Stimulated activated CD4-positive, alpha-beta T cell treated with anti-CD3 and anti-CD28 coated beads, Interleukin-12 subunit alpha, Interleukin-12 subunit beta, amount 100 ng/mL, for 48 hours (primary cell): ENCODE data around the gene LDLRAP1.
"Not testable (repeated sequence)": the region's sequence is repeated elsewhere in the genome, so short reads cannot be mapped to it uniquely, and the experiment has no call there.

Source experiments
- DNase-seq, 3 donors: peaks; one replicate each; pipeline ENCODE4 v3.0.0-alpha.2; 2020; ENCODE audit warnings: low read depth in 2 of 3, low spot score in 1 of 3

LDLRAP1 gene

GRCh38 chr1:25599969-25600610 lies 56.7 kb downstream of the LDLRAP1 start:
- DNase-seq: no peak

GRCh38 chr1:25600971-25601699 lies 57.7 kb downstream of the LDLRAP1 start:
- DNase-seq: not testable (repeated sequence)

- not testable (repeated sequence) for DNase-seq
Measured at GRCh38 chr1:25603779-25604538, 60.6 kb downstream of the LDLRAP1 start.

GRCh38 chr1:25607123-25607522 lies 63.7 kb downstream of the LDLRAP1 start:
- no peak for DNase-seq

GRCh38 chr1:25608488-25609178 lies 65.2 kb downstream of the LDLRAP1 start:
- peak; percentile 75 to 86 (median 83) for DNase-seq

GRCh38 chr1:25609921-25610320 lies 66.5 kb downstream of the LDLRAP1 start:
- DNase-seq: no peak

GRCh38 chr1:25610822-25611630 lies 67.6 kb downstream of the LDLRAP1 start:
- no peak for DNase-seq

GRCh38 chr1:25611843-25612242 lies 68.4 kb downstream of the LDLRAP1 start:
- no peak for DNase-seq

- no peak for DNase-seq
Measured at GRCh38 chr1:25612421-25612820, 69.0 kb downstream of the LDLRAP1 start.

GRCh38 chr1:25613091-25613490 lies 69.7 kb downstream of the LDLRAP1 start:
- no peak for DNase-seq

- DNase-seq: no peak
Measured at GRCh38 chr1:25614501-25615171, 71.2 kb downstream of the LDLRAP1 start.

GRCh38 chr1:25615172-25615541 lies 71.8 kb downstream of the LDLRAP1 start:
- no peak for DNase-seq

GRCh38 chr1:25615563-25616094 lies 72.2 kb downstream of the LDLRAP1 start:
- no peak for DNase-seq

GRCh38 chr1:25616095-25616986 lies 72.9 kb downstream of the LDLRAP1 start, which contains the start of gene MAN1C1:
MAN1C1 (plus strand) TSS chr1:25616791; CDS start chr1:25617798, 1,007 bp downstream.
- peak in 2 of 3 donors; percentile 55 to 68 for DNase-seq

- no peak for DNase-seq
Measured at GRCh38 chr1:25616987-25617624, 73.7 kb downstream of the LDLRAP1 start.

- DNase-seq: no peak
Measured at GRCh38 chr1:25617625-25618432, 74.4 kb downstream of the LDLRAP1 start.

- DNase-seq: no peak
Measured at GRCh38 chr1:25618433-25618808, 75.0 kb downstream of the LDLRAP1 start.
